T-cell (primary cell): ENCODE data around the gene C17orf78. TPM values are rescaled to one million over a fixed set of nuclear protein-coding genes. Genes with fewer than 3 reads are reported as not detected.
"Not testable (repeated sequence)": the region's sequence is repeated elsewhere in the genome, so short reads cannot be mapped to it uniquely, and the experiment has no call there.

Experiments
- ATAC-seq, 4 experiments: fragments of 200-7000 bp in 3 of 4; fragments of 150-1000 bp in 1 of 4; cut with Tn5 transposase; replicated peaks in 1 of 4; 1 replicate in 3 of 4; 2 replicates in 1 of 4; pipeline ENCODE4 v1.10.0; 2021; ENCODE audit warnings: moderate library complexity in 3 of 4, mild to moderate bottlenecking in 2 of 4, moderate number of reproducible peaks in 1 of 4
- CTCF ChIA-PET, 2 donors: fragments of 300-600 bp; sonication (Branson Sonifier 250); formaldehyde crosslinking; loops; one replicate each; lab custom pipeline; 2022; ENCODE audit warnings: antibody characterized with exemption in 2 of 2; lab: Charles Lee
- POLR2A ChIA-PET, 2 donors: fragments of 300-600 bp; sonication (Branson Sonifier 250); formaldehyde crosslinking; loops; one replicate each; lab custom pipeline; 2022; ENCODE audit warnings: antibody characterized with exemption in 2 of 2; lab: Charles Lee
- DNase-seq, 35 experiments: peaks; one replicate each; pipeline versions ENCODE4 v3.0.0 to v3.0.0-alpha.2; 2013 to 2023
- H3K27ac ChIP-seq: one replicate; pipeline ENCODE4 v1.5.1; 2013; ENCODE audit warnings: low read length
- H3K27me3 ChIP-seq, 2 experiments: replicated peaks in 1 of 2; 1 replicate in 1 of 2; 2 replicates in 1 of 2; pipeline versions ENCODE4 v1.6.1 to v1.7.0; 2013; ENCODE audit warnings: low read length in 1 of 2, mixed read lengths in 1 of 2; ENCODE audit not compliant: control insufficient read depth in 2 of 2, insufficient read depth in 2 of 2; ENCODE audit errors: extremely low read depth in 1 of 2
- H3K36me3 ChIP-seq, 2 donors: 1 replicate in 1 of 2; 2 replicates in 1 of 2; pipeline versions ENCODE4 v1.6.1 to v1.7.0; 2013; ENCODE audit warnings: low read length in 1 of 2; ENCODE audit not compliant: control insufficient read depth in 2 of 2, insufficient read depth in 1 of 2; ENCODE audit errors: extremely low read depth in 1 of 2
- H3K4me1 ChIP-seq, 2 experiments: 1 replicate in 1 of 2; 2 replicates in 1 of 2; pipeline versions ENCODE4 v1.6.1 to v1.7.0; 2013; ENCODE audit warnings: low read length in 2 of 2, mixed read lengths in 1 of 2; ENCODE audit not compliant: insufficient read depth in 2 of 2, control insufficient read depth in 1 of 2; ENCODE audit errors: extremely low read depth in 1 of 2
- H3K4me3 ChIP-seq, 2 donors: 1 replicate in 1 of 2; 2 replicates in 1 of 2; pipeline versions ENCODE4 v1.5.1 to v1.7.0; 2013; ENCODE audit warnings: mild to moderate bottlenecking in 2 of 2, low read length in 1 of 2, moderate library complexity in 1 of 2; ENCODE audit not compliant: control insufficient read depth in 1 of 2; ENCODE audit errors: extremely low read depth in 1 of 2
- H3K9me3 ChIP-seq: 2 replicates; pipeline ENCODE4 v1.7.0; 2013
- H3K27ac Mint-ChIP-seq, 2 donors: one replicate each; pipeline ENCODE4 v1.8.0; 2020 to 2021; ENCODE audit warnings: mild to moderate bottlenecking in 2 of 2, mixed read lengths in 2 of 2
- H3K27me3 Mint-ChIP-seq, 2 donors: one replicate each; pipeline ENCODE4 v1.8.0; 2021 to 2022; ENCODE audit warnings: mixed read lengths in 2 of 2
- H3K36me3 Mint-ChIP-seq: one replicate; pipeline ENCODE4 v1.8.0; 2021; ENCODE audit warnings: mixed read lengths
- H3K4me1 Mint-ChIP-seq, 3 donors: one replicate each; pipeline ENCODE4 v1.8.0; 2020 to 2022; ENCODE audit warnings: mixed read lengths in 3 of 3, mild to moderate bottlenecking in 1 of 3
- H3K4me3 Mint-ChIP-seq, 3 donors: one replicate each; pipeline ENCODE4 v1.8.0; 2020 to 2022; ENCODE audit warnings: mild to moderate bottlenecking in 3 of 3, mixed read lengths in 3 of 3, moderate library complexity in 3 of 3
- H3K9me3 Mint-ChIP-seq, 3 donors: one replicate each; pipeline ENCODE4 v1.8.0; 2020 to 2022; ENCODE audit warnings: mixed read lengths in 3 of 3
- WGBS: methylation state at CpG from one replicate; pipeline ENCODE4 v1.1.5; 2013; ENCODE audit warnings: missing lambda C conversion rate; ENCODE audit not compliant: insufficient coverage; 5-methylcytosine and 5-hydroxymethylcytosine counted together
- total RNA-seq, 35 experiments: library from RNA in 6 of 35; stranded (reverse) in 6 of 35; fragments of 120-200 nt in 1 of 35; gene quantifications; one replicate each; pipeline versions ENCODE4 v1.2.1 to v1.2.4 and lab custom pipeline; 2013 to 2026

Gene C17orf78
- total RNA-seq, 5 donors from 2014 or later (not counting 1 experiment from before 2014, with no cell fraction given): not detected

DNA sequence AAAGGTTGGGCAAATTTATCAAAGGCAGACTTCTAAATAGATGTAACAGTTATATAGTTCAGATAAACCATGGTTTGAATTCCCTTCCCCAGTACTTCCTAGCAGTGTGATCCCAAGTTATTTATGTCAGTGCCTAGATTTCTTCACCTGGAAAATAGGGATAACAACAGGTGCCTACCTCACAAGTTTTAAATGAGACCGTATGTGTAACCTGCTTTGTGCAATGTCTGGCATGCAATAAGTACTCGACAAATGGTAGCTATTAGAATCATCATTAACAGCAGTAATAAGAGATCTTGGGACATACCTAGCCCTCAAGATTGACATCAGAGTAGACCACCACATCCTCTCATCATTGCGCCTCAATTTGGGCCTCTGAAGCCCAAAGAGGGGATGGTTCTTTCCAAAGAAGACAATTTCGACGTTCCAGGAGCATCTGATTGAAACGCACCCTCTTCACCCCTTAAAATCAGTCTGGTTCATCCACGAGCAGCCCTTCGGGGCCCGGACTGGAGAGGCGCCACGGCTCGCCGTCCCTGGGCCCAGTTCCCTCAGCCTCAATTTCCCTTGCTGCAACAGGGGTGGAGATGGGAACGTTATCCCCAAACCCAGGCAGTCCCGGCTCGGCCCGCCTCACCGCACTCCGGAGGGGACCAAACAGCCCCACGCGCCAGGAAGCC is 30.3 kb downstream of the C17orf78 start:
- ATAC-seq: peak in 3 of 4 experiments; percentile 2 to 50 (median 49)
- 4% methylated on average over 16 of the region's 21 CpGs for WGBS
- no peaks in the 10 kb centered on the region for H3K27me3 Mint-ChIP-seq
- peaks cover 35 to 48% (median 47%) of the 10 kb centered on the region in 3 donors for H3K4me1 Mint-ChIP-seq
- peak overlapping the region; percentile 61 for H3K27ac ChIP-seq
- DNase-seq: peak in 1 of 35 experiments; percentile 2
- H3K36me3 Mint-ChIP-seq: peaks cover 5% of the 10 kb centered on the region
- H3K4me3 Mint-ChIP-seq: peak overlapping the region; percentile 92 to 98 (median 93)
- peak overlapping the region; percentile 88 to 93 for H3K4me3 ChIP-seq
- no peaks in the 10 kb centered on the region for H3K9me3 Mint-ChIP-seq
- CTCF ChIA-PET: interaction anchor here in 1 of 2 donors (2.0 kb wide), 1 partner anchor 15 kb away, joined by 4 read pairs; no protein-coding TSS in a partner anchor
- POLR2A ChIA-PET: no interaction called here
- H3K4me1 ChIP-seq: peaks cover 8 to 23% of the 10 kb centered on the region in 2 experiments
- no peaks in the 10 kb centered on the region for H3K27me3 ChIP-seq
- peaks cover 0 to 2% of the 10 kb centered on the region in 2 donors for H3K36me3 ChIP-seq
- H3K9me3 ChIP-seq: no peaks in the 10 kb centered on the region
- peak overlapping the region; percentile 87 to 89 for H3K27ac Mint-ChIP-seq

DNA sequence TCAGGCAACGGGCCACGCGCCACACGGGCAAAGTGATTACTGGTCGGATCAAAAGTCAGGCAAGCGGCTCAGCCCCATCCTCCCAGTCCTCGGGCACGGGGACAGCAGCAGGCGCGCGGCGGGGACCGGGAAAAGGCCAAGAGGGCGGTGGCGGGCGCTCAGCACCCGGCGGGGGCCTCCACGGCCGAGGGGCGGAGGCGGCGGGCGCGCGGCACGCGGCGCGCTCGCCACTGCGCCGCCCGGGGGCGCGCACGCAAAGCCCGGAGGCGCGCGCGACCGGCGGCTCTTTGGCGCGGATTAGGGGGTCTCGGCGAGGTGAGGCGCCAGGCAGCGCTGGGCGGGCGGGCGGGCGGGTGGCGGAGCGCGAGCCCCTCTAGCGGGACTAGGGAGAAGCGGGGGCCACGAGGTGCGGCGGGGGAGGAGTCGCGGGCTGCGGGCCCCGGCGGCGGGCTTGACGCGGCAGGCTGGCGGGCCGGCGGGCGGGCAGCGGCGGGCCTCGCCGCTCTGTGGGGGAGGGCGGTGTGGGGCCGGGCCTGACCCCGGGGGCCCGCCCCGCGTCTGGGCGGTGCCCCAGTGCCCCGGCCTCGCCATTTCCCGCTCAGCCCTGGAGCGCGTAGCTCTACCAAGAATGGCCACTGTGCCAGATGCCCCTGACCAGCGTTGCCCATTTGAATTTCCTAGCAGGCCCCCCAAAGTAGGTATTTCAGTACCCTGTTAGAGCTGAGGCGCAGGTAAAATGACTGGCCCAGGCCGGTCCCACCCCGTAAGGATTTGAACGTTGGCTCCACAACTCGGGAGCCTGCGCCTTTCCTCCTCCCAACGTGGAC is 31.1 kb downstream of the C17orf78 start, which contains the start of the genes ACACA and TADA2A:
TSS of gene ACACA (minus strand) at position 202 of the 827 bp plus-strand sequence. CDS start 537 bp downstream, outside the sequence.
TSS of gene TADA2A (plus strand) at position 252 of the 827 bp plus-strand sequence. CDS start 4,480 bp downstream, outside the sequence.
- H3K9me3 Mint-ChIP-seq: no peaks in the 10 kb centered on the region
- H3K4me1 Mint-ChIP-seq: peaks cover 38 to 48% (median 48%) of the 10 kb centered on the region in 3 donors
- ATAC-seq (peak; percentile 92 to 95 (median 94)), DNase-seq (peak; percentile 35 to 82 (median 58))
- Histone ChIP-seq H3K27me3 (no peaks in the 10 kb centered on the region), H3K9me3 (no peaks in the 10 kb centered on the region), H3K36me3 (peaks cover 0 to 9% of the 10 kb centered on the region in 2 donors), H3K27ac (peak within 1 kb of the TSS; percentile 64), H3K4me3 (peak within 1 kb of the TSS; percentile 93 to 95), H3K4me1 (peaks cover 8 to 23% of the 10 kb centered on the region in 2 experiments)
- H3K36me3 Mint-ChIP-seq: peaks cover 7% of the 10 kb centered on the region
- CTCF ChIA-PET: interaction anchor here (0.5 to 2.0 kb wide), 3 partner anchors 16 to 48 kb away, joined by 4 to 5 read pairs (median 4); no protein-coding TSS in a partner anchor
- whole genome bisulfite sequencing: under 1% methylated on average over 72 of the region's 98 CpGs
- H3K27me3 Mint-ChIP-seq: no peaks in the 10 kb centered on the region
- peak within 1 kb of the TSS; percentile 89 to 94 for H3K27ac Mint-ChIP-seq
- POLR2A ChIA-PET: no interaction called here
- H3K4me3 Mint-ChIP-seq: peak within 1 kb of the TSS; percentile 94 to 98 (median 95)

DNA sequence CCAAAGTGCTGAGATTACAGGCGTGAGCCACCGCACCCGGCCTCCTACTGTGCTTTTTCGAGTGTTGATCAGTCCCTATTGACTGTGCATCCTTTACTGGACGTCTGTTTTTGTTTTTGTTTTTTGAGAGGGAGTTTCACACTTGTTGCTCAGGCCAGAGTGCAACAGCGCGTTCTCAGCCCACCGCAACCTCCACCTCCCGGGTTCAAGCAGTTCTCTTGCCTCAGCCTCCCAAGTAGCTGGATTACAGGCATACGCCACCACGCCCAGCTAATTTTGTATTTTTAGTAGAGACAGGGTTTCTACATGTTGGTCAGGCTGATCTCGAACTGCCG is 32.3 kb downstream of the C17orf78 start:
- WGBS: 92% methylated on average over 13 of the region's 13 CpGs
- Mint-ChIP-seq H3K27ac (peak overlapping the region in 1 of 2 donors; percentile 28), H3K4me3 (peak overlapping the region; percentile 94 to 98 (median 95)), H3K4me1 (peaks cover 36 to 46% (median 43%) of the 10 kb centered on the region in 3 donors)
- not testable (repeated sequence) for H3K27ac ChIP-seq, H3K4me3 ChIP-seq, H3K27me3 ChIP-seq, H3K9me3 ChIP-seq, H3K9me3 Mint-ChIP-seq, H3K36me3 Mint-ChIP-seq, ATAC-seq, DNase-seq, H3K27me3 Mint-ChIP-seq
- H3K4me1 ChIP-seq: peaks cover 8 to 23% of the 10 kb centered on the region in 2 experiments
- ChIA-PET CTCF (interaction anchor here in 1 of 2 donors (1.3 kb wide), 1 partner anchor 35 kb away, joined by 3 read pairs; no protein-coding TSS in a partner anchor), POLR2A (interaction anchor here in 1 of 2 donors (0.6 kb wide), 1 partner anchor 132 kb away, joined by 3 read pairs; no protein-coding TSS in a partner anchor)
- peaks cover 0 to 12% of the 10 kb centered on the region in 2 donors for H3K36me3 ChIP-seq

DNA sequence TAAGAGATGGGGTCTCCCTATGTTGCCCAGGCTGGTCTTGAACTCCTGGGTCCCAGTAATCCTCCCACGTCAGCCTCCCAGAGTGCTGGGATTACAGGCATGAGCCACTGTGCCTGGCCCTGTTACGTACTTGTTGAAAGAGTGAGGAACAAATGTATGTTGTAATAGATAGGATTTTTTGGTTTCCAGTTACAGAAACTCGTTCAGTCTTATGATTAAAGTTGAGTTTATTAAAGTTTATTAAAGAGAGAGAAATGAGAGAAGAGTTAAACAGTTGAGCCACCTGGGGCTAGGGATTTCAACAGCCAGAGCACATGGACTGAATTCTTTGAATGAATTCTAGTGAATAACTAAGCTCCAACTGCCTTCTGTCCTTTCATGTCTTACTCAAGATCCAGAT is 34.6 kb downstream of the C17orf78 start:
- Mint-ChIP-seq H3K4me1 (peaks cover 31 to 37% (median 36%) of the 10 kb centered on the region in 3 donors), H3K27ac (no peak overlapping the region), H3K36me3 (peaks cover 23% of the 10 kb centered on the region), H3K4me3 (no peak overlapping the region), H3K9me3 (no peaks in the 10 kb centered on the region), H3K27me3 (no peaks in the 10 kb centered on the region)
- no peak overlapping the region for H3K4me3 ChIP-seq
- no peaks in the 10 kb centered on the region for H3K27me3 ChIP-seq
- no peak for ATAC-seq
- peaks cover 8 to 20% of the 10 kb centered on the region in 2 donors for H3K36me3 ChIP-seq
- H3K9me3 ChIP-seq: no peaks in the 10 kb centered on the region
- ChIA-PET CTCF (interaction anchor here in 1 of 2 donors (0.6 kb wide), 1 partner anchor 32 kb away, joined by 3 read pairs; no protein-coding TSS in a partner anchor), POLR2A (interaction anchor here in 1 of 2 donors (0.6 to 0.7 kb wide), 2 partner anchors 60 to 134 kb away, joined by 3 to 4 read pairs; no protein-coding TSS in a partner anchor)
- H3K4me1 ChIP-seq: peaks cover 6 to 23% of the 10 kb centered on the region in 2 experiments
- WGBS: 100% methylated on average over 3 of the region's 3 CpGs
- no peak overlapping the region for H3K27ac ChIP-seq
- no peak for DNase-seq

DNA sequence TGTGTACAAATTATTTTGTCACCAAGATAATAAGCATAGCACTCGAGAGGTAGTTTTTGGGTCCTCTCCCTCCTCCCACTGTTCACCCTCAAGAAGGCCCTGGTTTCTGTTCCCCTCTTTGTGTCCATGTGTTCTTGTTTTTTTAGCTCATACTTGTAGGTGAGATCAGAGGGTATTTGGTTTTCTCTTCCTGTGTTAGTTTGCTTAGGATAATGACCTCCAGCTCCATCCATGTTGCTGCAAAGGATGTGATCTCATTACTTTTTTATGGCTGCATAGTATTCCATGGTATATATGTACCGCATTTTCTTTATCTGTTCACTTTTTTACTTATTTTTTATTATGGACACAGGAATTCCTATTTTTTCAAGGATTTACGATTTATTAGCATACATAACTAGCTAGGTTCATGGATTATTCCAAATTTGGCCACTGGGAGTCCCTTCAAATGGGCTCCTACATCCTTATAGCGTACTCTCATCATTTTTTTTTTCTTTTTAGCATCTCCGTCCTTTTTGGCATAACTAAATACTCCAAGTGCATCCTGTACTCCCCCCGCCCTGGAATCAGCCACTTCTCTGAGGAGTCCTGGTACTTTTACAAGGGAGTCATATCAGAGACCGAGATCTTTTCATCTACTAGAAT is 38.2 kb downstream of the C17orf78 start:
- peaks cover 26% of the 10 kb centered on the region for H3K36me3 Mint-ChIP-seq
- no peak for DNase-seq
- H3K27ac Mint-ChIP-seq: peak overlapping the region in 1 of 2 donors; percentile 65
- Histone ChIP-seq H3K4me1 (no peaks in the 10 kb centered on the region), H3K36me3 (peaks cover 8 to 27% of the 10 kb centered on the region in 2 donors), H3K27ac (no peak overlapping the region), H3K4me3 (no peak overlapping the region), H3K27me3 (no peaks in the 10 kb centered on the region), H3K9me3 (no peaks in the 10 kb centered on the region)
- ATAC-seq: no peak
- CTCF ChIA-PET: interaction anchor here in 1 of 2 donors (0.8 kb wide), 1 partner anchor 341 kb away, joined by 3 read pairs; no protein-coding TSS in a partner anchor
- POLR2A ChIA-PET: no interaction called here
- H3K4me3 Mint-ChIP-seq: no peak overlapping the region
- no peaks in the 10 kb centered on the region for H3K27me3 Mint-ChIP-seq
- peaks cover 10 to 25% (median 14%) of the 10 kb centered on the region in 3 donors for H3K4me1 Mint-ChIP-seq
- no peaks in the 10 kb centered on the region for H3K9me3 Mint-ChIP-seq
- WGBS: 80% methylated on average over 2 of the region's 7 CpGs
